ENCODE data around the gene GALNT13. TPM values are rescaled to one million over a fixed set of nuclear protein-coding genes. Genes with fewer than 3 reads are reported as not detected.

GALNT13 gene
- total RNA-seq, 1 donor from 2014 or later: 0.25 TPM

GRCh38 chr2:154125891-154126290, 254.2 kb downstream of the GALNT13 start:
- H3K27me3 ChIP-seq: no peaks in the 10 kb centered on the region
- intact Hi-C loops (cut with DNase I): no loop called here
- H3K9me3 ChIP-seq: no peaks in the 10 kb centered on the region
- TF ChIP-seq POLR2AphosphoS5 (IDR thresholded peaks at IDR 0.05; ENCODE audit: insufficient read depth in 1 of 2, low read depth in 1 of 2): no peak
- no peak for TF ChIP-seq CTCF (IDR thresholded peaks at IDR 0.05)
- TF ChIP-seq POLR2A (IDR thresholded peaks at IDR 0.05): no peak
- H3K4me1 ChIP-seq: no peaks in the 10 kb centered on the region
- H3K36me3 ChIP-seq: no peaks in the 10 kb centered on the region
- no peak for DNase-seq (ENCODE audit: extremely low spot score in 2 of 2)
- no peak overlapping the region for H3K27ac ChIP-seq
- H3K4me3 ChIP-seq: no peak overlapping the region

GRCh38 chr2:154130821-154131220, 259.1 kb downstream of the GALNT13 start:
- no peak overlapping the region for H3K4me3 ChIP-seq
- no peak for DNase-seq (ENCODE audit: extremely low spot score in 2 of 2)
- H3K27me3 ChIP-seq: no peaks in the 10 kb centered on the region
- no peak overlapping the region for H3K27ac ChIP-seq
- H3K4me1 ChIP-seq: no peaks in the 10 kb centered on the region
- TF ChIP-seq CTCF (IDR thresholded peaks at IDR 0.05) (no peak), POLR2A (IDR thresholded peaks at IDR 0.05) (no peak), POLR2AphosphoS5 (IDR thresholded peaks at IDR 0.05; ENCODE audit: insufficient read depth in 1 of 2, low read depth in 1 of 2) (no peak)
- no peaks in the 10 kb centered on the region for H3K9me3 ChIP-seq
- intact Hi-C loops (cut with DNase I): no loop called here
- no peaks in the 10 kb centered on the region for H3K36me3 ChIP-seq

DNA sequence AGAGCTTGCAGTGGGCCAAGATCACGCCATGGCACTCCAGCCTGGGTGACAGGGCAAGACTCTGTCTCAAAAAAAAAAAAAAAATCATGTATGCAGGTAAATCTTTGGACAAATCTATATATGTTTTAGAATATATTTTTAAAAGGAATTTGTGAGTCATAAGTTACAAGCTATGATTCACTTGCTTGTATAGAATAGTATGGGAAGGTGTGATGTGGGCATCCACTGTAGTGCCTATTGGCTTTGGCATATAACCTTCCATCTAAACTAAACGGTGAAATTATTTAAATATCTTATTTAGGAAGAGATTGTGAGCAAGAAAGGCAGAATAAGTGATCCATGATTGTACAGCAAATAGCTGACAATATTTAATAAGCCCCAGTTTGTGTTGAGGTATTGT, 261.1 kb downstream of the GALNT13 start:
- TF ChIP-seq POLR2AphosphoS5 (IDR thresholded peaks at IDR 0.05; ENCODE audit: insufficient read depth in 1 of 2, low read depth in 1 of 2) (no peak), CTCF (IDR thresholded peaks at IDR 0.05) (no peak), POLR2A (IDR thresholded peaks at IDR 0.05) (no peak)
- DNase-seq (ENCODE audit: extremely low spot score in 2 of 2): no peak
- intact Hi-C loops (cut with DNase I): no loop called here
- Histone ChIP-seq H3K4me3 (no peak overlapping the region), H3K36me3 (no peaks in the 10 kb centered on the region), H3K9me3 (no peaks in the 10 kb centered on the region), H3K27me3 (no peaks in the 10 kb centered on the region), H3K4me1 (no peaks in the 10 kb centered on the region), H3K27ac (no peak overlapping the region)

- DNase-seq (ENCODE audit: extremely low spot score in 2 of 2): no peak
Measured at GRCh38 chr2:154133823-154134222, 262.1 kb downstream of the GALNT13 start.

More at GRCh38 chr2:154133823-154134222, 262.1 kb downstream of the GALNT13 start:
- Histone ChIP-seq H3K9me3 (no peaks in the 10 kb centered on the region), H3K27me3 (no peaks in the 10 kb centered on the region), H3K4me3 (no peak overlapping the region), H3K27ac (no peak overlapping the region), H3K4me1 (no peaks in the 10 kb centered on the region), H3K36me3 (no peaks in the 10 kb centered on the region)
- TF ChIP-seq POLR2A (IDR thresholded peaks at IDR 0.05) (no peak), CTCF (IDR thresholded peaks at IDR 0.05) (no peak), POLR2AphosphoS5 (IDR thresholded peaks at IDR 0.05; ENCODE audit: insufficient read depth in 1 of 2, low read depth in 1 of 2) (no peak)
- intact Hi-C loops (cut with DNase I): no loop called here
